BLaER1 (cell line): ENCODE results near the gene PRR23B.

ENCODE experiments used
- H3K27ac ChIP-seq: shearing (Covaris generic); formaldehyde crosslinking; 2 replicates; pipeline ENCODE4 v1.8.1; 2022
- H3K27me3 ChIP-seq: shearing (Covaris generic); formaldehyde crosslinking; 2 replicates; pipeline ENCODE4 v1.8.1; 2022
- H3K36me3 ChIP-seq: shearing (Covaris generic); formaldehyde crosslinking; 2 replicates; pipeline ENCODE4 v1.8.1; 2022
- H3K4me1 ChIP-seq: shearing (Covaris generic); formaldehyde crosslinking; 2 replicates; pipeline ENCODE4 v1.8.1; 2022
- H3K4me2 ChIP-seq: shearing (Covaris generic); formaldehyde crosslinking; 2 replicates; pipeline ENCODE4 v1.8.1; 2022
- H3K4me3 ChIP-seq: shearing (Covaris generic); formaldehyde crosslinking; 2 replicates; pipeline ENCODE4 v1.8.1; 2022
- H3K9ac ChIP-seq: shearing (Covaris generic); formaldehyde crosslinking; 2 replicates; pipeline ENCODE4 v1.8.1; 2022
- H3K9me3 ChIP-seq: shearing (Covaris generic); formaldehyde crosslinking; 2 replicates; pipeline ENCODE4 v1.8.1; 2022
- H4K20me1 ChIP-seq: shearing (Covaris generic); formaldehyde crosslinking; 2 replicates; pipeline ENCODE4 v1.8.1; 2022
- Cebpa-rat ChIP-seq: shearing (Covaris generic); IDR thresholded peaks from 2 replicates; pipeline ENCODE4 v1.8.1; 2022

PRR23B gene

DNA sequence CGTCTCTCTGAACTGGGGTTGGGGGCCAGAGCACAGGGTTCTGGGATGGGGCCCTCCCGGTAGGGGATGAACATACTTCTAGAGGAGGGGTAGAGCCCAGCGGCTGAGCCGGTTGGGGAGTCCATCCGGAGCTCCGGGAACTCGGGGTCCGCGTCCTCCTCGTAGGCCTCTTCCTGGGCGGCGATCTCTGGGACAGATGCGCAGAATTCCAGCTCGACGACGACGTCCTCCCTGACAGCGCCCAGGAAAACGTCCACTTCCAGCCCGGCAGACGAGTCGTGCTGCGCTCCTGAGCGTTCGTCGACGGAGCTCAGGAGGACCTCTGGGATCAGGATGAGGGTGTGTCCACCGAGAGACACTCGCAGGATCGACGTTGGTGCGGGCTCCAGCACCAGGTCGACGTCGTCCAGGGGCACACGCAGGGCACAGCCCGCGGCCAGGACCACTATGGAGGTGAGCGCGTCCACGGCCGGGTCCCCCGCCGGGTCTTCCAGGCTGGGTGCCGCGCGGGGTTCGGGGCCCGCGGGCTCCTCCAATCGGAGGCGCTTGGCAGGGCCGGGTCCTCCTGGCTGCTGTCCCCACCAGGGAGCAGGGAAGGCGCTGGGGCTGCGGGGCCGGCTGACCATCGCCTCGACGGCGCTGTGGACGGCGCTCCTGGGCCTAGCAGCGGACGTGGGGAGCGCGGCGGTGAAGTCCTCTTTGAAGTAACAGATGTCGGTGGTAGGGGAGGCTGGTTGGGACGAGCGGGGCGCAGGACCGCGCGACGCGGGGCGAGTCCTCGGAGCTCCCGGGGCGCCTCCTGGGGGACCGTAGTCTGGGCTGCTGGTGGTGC lies 474 bp downstream of the PRR23B start:
- Histone ChIP-seq H3K27me3 (no peaks in the 10 kb centered on the region), H3K36me3 (no peaks in the 10 kb centered on the region), H3K4me3 (no peak overlapping the region), H3K9ac (no peak overlapping the region), H3K4me1 (no peaks in the 10 kb centered on the region), H4K20me1 (no peaks in the 10 kb centered on the region), H3K4me2 (no peak overlapping the region), H3K27ac (no peak overlapping the region), H3K9me3 (peaks cover 26% of the 10 kb centered on the region)
- TF ChIP-seq Cebpa-rat = no peak

DNA sequence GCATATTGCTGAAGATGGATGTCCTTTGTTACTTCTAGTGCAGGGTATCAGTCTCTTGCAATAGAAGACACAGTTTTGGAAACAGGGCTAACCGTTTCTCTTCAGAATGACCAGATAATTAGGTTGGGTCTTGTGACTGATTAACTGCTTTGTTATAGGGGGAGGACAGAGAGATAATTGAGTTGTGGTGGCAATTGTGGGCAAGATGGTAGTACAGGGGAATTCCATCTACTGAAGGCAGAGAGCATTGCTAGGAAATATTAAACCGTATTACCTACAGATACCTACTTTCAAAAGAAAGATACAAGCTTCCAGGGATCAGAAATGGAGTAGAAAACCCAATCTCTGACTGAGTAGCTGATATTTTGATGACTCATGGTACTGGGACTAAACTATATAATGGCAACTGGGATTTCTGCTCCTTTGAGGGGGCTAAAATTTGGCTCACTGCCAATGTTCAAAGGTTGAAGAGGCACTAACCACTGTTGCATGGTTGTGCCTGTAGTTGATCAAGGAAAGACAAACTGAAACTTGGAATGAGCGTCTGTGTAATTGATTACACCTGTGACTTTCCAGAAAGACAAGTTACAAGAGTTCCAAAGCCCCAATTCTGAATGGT lies 4.2 kb downstream of the PRR23B start:
- Histone ChIP-seq H3K27me3 (no peaks in the 10 kb centered on the region), H3K36me3 (no peaks in the 10 kb centered on the region), H3K4me1 (no peaks in the 10 kb centered on the region), H4K20me1 (no peaks in the 10 kb centered on the region), H3K9ac (no peak overlapping the region), H3K4me3 (no peak overlapping the region), H3K27ac (no peak overlapping the region), H3K4me2 (no peak overlapping the region), H3K9me3 (peaks cover 27% of the 10 kb centered on the region)
- TF ChIP-seq Cebpa-rat = no peak

DNA sequence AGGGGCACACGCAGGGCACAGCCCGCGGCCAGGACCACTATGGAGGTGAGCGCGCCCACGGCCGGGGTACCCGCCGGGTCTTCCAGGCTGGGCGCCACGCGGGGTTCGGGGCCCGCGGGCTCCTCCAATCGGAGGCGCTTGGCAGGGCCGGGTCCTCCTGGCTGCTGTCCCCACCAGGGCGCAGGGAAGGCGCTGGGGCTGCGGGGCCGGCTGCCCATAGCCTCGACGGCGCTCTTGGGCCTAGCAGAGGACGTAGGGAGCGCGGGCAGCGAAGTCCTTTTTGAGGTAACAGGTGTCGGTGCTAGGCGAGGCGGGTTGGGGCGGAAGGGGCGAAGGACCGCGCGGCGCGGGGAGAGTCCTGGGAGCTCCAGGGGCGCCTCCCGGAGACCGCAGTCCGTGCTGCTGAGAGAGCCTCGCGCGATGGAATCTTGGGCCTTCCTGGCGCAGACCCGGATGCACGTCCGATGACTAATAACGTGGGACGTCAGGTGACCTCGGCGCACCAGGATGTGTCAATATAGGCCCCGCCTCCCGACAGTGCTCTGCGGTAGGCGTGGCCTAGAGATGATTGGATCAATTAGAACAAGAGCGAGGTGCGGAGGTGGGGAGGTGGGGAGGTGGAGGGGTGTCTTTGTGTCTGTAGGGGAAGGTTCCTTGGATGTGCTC lies 14.5 kb downstream of the PRR23B start, which contains the start of gene PRR23A:
PRR23A (minus strand) TSS at position 218 of the 666 bp plus-strand sequence; CDS start at position 218, 0 bp downstream.
- H3K36me3 ChIP-seq = no peaks in the 10 kb centered on the region
- no peak within 1 kb of the TSS for H3K4me2 ChIP-seq
- no peak for TF ChIP-seq Cebpa-rat
- H3K27me3 ChIP-seq = no peaks in the 10 kb centered on the region
- no peak within 1 kb of the TSS for H3K9ac ChIP-seq
- no peaks in the 10 kb centered on the region for H3K4me1 ChIP-seq
- H3K27ac ChIP-seq = no peak within 1 kb of the TSS
- peaks cover 32% of the 10 kb centered on the region for H3K9me3 ChIP-seq
- no peak within 1 kb of the TSS for H3K4me3 ChIP-seq
- no peaks in the 10 kb centered on the region for H4K20me1 ChIP-seq

DNA sequence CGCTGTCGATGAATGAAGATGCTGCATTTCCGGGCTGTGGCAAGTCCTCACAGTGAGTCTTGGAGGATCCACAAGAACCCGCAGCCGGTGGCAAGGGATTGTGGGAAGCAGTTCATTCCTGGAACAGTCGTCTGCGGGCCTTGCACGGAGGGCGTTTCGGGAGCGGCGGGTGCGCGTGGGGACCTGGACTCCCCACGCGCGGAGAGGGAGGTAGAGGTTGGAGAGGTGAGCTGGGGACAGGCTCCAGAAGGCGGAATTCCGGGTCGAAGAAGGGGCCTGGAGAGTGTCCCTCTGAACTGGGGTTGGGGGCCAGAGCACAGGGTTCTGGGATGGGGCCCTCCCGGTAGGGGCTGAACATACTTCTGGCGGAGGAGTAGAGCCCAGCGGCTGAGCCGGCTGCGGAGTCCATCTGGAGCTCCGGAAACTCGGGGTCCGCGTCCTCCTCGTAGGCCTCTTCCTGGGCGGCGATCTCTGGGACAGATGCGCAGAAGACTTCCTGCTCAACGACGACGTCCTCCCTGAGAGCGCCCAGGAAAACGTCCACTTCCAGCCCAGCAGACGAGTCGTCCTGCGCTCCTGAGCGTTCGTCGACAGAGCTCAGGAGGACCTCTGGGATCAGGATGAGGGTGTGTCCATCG lies 15.3 kb downstream of the PRR23B start:
- Histone ChIP-seq H3K4me3 (no peak overlapping the region), H3K9ac (no peak overlapping the region), H3K36me3 (no peaks in the 10 kb centered on the region), H3K4me1 (no peaks in the 10 kb centered on the region), H4K20me1 (no peaks in the 10 kb centered on the region), H3K27ac (no peak overlapping the region), H3K9me3 (peaks cover 34% of the 10 kb centered on the region), H3K27me3 (no peaks in the 10 kb centered on the region), H3K4me2 (no peak overlapping the region)
- no peak for TF ChIP-seq Cebpa-rat

DNA sequence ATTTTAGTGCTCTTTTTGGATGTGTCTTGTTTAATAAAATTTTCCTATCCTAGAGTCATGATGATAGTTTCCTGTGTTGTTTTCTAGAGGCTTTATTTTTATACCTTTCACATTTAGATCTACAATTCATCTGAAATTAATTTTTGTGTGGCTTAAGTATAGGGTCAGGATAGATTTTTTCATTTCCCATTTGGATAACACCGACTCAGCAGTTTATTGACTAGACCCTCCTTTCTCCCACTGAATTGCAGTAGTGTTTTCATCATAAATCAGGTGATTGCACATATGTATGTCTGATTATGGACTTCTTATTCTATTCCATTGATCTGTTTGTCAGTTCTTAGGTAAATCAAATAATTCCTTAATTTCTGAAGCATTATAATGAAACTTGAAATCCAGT lies 25.0 kb downstream of the PRR23B start:
- Histone ChIP-seq H3K27me3 (no peaks in the 10 kb centered on the region), H3K4me2 (no peak overlapping the region), H3K4me3 (no peak overlapping the region), H3K9ac (no peak overlapping the region), H3K9me3 (peaks cover 1% of the 10 kb centered on the region; the same call in 1 of the 2 replicates), H3K27ac (no peak overlapping the region), H3K36me3 (no peaks in the 10 kb centered on the region), H3K4me1 (no peaks in the 10 kb centered on the region), H4K20me1 (no peaks in the 10 kb centered on the region)
- no peak for TF ChIP-seq Cebpa-rat

DNA sequence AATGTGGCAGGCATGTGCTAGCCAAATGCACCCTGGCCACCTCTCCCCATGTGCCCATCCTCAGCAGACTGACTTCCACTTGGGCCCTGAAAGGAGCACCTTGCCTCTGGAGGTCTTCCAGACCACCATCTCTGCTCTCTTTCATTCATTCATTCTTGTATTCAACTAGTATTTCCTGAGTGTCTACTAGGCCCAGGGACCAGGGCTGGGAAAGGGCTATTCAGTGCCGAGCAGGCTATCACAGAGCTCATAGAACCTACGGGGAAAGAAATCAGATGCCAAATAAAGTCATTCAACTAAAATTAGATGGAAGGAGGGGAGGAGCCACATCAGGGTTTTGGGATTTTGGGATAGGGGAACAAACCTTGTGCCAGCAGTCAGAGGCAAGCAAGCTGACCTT lies 33.5 kb downstream of the PRR23B start:
- no peaks in the 10 kb centered on the region for H3K9me3 ChIP-seq
- peak overlapping the region; percentile 75 for H3K4me2 ChIP-seq
- TF ChIP-seq Cebpa-rat = no peak
- H3K4me3 ChIP-seq = no peak overlapping the region
- no peaks in the 10 kb centered on the region for H4K20me1 ChIP-seq
- H3K27ac ChIP-seq = no peak overlapping the region; the same call in 1 of the 2 replicates
- H3K4me1 ChIP-seq = peaks cover 50% of the 10 kb centered on the region
- H3K9ac ChIP-seq = no peak overlapping the region
- H3K36me3 ChIP-seq = no peaks in the 10 kb centered on the region
- H3K27me3 ChIP-seq = no peaks in the 10 kb centered on the region

DNA sequence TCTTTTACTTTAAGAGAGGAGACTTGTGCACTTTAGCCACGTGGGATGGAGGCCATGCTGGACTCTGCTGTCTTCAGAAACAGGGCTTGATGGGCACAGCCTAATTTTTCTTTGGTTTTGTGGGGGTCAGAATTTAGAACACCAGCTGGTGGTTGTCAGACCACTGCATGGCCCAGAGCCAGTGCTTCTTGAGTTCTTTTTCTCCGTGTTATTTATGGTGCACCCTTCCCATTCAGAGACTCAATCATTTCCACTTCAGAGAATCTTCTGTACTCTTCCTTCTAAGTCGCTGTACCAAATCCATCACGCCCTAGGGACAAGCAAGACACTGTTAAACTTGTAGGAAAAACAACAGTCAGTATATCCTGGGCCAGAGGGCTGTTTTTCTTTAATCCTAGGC lies 34.8 kb downstream of the PRR23B start:
- no peak for TF ChIP-seq Cebpa-rat
- Histone ChIP-seq H3K9me3 (no peaks in the 10 kb centered on the region), H3K4me3 (no peak overlapping the region), H4K20me1 (no peaks in the 10 kb centered on the region), H3K27ac (peak overlapping the region; percentile 44; the same call in 1 of the 2 replicates), H3K27me3 (no peaks in the 10 kb centered on the region), H3K4me2 (peak overlapping the region; percentile 75), H3K4me1 (peaks cover 50% of the 10 kb centered on the region), H3K9ac (no peak overlapping the region), H3K36me3 (no peaks in the 10 kb centered on the region)

DNA sequence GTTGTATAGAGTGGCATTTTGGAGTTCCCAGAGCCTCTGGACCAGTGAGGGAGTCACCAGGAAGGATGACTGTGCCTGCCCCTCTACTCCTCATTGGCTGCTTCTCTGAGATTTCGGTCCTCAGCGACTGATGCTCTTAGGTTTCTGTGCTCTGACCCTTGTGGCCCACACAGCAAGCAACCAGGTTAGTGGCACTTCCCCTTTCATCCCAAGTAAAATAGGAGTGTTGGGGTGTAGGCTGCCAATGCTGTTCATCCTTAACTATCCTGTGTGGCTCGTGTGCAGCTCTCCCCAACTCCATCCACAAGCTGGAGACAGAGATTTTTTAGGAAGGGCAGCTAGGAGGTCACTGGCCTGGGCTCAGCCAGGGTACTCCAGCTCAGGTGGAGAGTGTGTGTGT lies 35.9 kb downstream of the PRR23B start:
- Histone ChIP-seq H4K20me1 (no peaks in the 10 kb centered on the region), H3K4me2 (peak overlapping the region; percentile 17; the same call in 1 of the 2 replicates), H3K4me3 (no peak overlapping the region), H3K4me1 (peaks cover 50% of the 10 kb centered on the region), H3K9me3 (no peaks in the 10 kb centered on the region), H3K9ac (no peak overlapping the region), H3K27ac (no peak overlapping the region), H3K36me3 (no peaks in the 10 kb centered on the region), H3K27me3 (no peaks in the 10 kb centered on the region)
- no peak for TF ChIP-seq Cebpa-rat

DNA sequence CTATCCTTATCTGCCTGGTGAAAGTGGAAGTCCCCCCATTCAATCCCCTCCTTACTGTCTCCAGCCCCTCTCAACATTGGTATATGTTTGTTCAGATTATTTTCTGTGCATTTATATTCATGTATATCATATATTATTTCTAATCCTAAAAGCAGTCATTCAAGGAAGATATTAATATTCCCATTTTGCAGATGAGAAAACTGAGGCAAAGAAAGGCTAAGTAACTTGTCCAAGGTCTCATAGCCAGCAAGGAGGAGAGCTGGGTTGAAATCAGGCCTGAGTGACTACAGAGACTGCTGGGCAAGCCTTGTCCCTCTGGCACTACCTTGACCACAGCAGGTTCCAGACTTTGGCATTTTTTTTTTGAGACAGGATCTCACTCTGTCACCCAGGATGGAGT lies 44.7 kb downstream of the PRR23B start:
- Histone ChIP-seq H3K36me3 (no peaks in the 10 kb centered on the region), H3K4me3 (no peak overlapping the region), H3K9me3 (no peaks in the 10 kb centered on the region), H3K4me1 (0 out of 2 replicates have a peak, but pooled peaks cover 5% of the 10 kb centered on the region), H3K27ac (no peak overlapping the region), H4K20me1 (no peaks in the 10 kb centered on the region), H3K27me3 (no peaks in the 10 kb centered on the region), H3K9ac (no peak overlapping the region), H3K4me2 (no peak overlapping the region)
- no peak for TF ChIP-seq Cebpa-rat

DNA sequence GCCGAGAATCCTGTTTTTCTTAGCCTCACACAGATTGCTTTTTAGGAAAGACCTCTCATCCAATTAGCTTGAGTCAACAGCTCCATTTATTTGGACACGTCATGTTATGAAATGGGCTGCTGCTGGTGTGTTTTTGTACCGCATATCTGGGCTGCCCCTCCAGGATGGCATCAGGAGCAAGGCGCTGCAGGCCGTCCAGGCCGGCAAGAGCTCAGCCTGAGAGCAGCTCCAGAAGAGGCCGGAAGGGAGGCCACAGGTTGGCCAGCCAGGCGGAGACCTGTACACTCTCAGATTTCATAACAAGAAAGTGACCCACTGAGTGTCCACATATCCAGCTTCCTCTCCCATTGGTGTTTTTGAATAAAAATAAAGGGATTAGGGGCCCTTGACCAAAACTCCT lies 45.4 kb downstream of the PRR23B start:
- no peaks in the 10 kb centered on the region for H3K9me3 ChIP-seq
- no peak overlapping the region for H3K27ac ChIP-seq
- H3K27me3 ChIP-seq = no peaks in the 10 kb centered on the region
- H3K4me1 ChIP-seq = 0 out of 2 replicates have a peak, but pooled peaks cover 5% of the 10 kb centered on the region
- H3K4me2 ChIP-seq = no peak overlapping the region
- no peaks in the 10 kb centered on the region for H4K20me1 ChIP-seq
- no peaks in the 10 kb centered on the region for H3K36me3 ChIP-seq
- H3K9ac ChIP-seq = no peak overlapping the region
- no peak overlapping the region for H3K4me3 ChIP-seq
- TF ChIP-seq Cebpa-rat = no peak
